HG02840 (cell line): ENCODE results near the gene ADGRA1.
"Not testable (repeated sequence)": the region's sequence is repeated elsewhere in the genome, so short reads cannot be mapped to it uniquely, and the experiment has no call there.

Source experiments
- ATAC-seq: cut with Tn5 transposase; IDR thresholded peaks from one replicate; pipeline ENCODE4 v1.9.1; 2021; ENCODE audit warnings: mild to moderate bottlenecking, moderate library complexity, moderate number of reproducible peaks; ENCODE audit not compliant: unreplicated experiment, low FRiP score

ADGRA1 gene

GRCh38 chr10:133087679-133088178 lies at the start of gene ADGRA1:
ADGRA1 (plus strand) TSS chr10:133087924; CDS start chr10:133088910, 986 bp downstream.
- ATAC-seq = no peak

DNA sequence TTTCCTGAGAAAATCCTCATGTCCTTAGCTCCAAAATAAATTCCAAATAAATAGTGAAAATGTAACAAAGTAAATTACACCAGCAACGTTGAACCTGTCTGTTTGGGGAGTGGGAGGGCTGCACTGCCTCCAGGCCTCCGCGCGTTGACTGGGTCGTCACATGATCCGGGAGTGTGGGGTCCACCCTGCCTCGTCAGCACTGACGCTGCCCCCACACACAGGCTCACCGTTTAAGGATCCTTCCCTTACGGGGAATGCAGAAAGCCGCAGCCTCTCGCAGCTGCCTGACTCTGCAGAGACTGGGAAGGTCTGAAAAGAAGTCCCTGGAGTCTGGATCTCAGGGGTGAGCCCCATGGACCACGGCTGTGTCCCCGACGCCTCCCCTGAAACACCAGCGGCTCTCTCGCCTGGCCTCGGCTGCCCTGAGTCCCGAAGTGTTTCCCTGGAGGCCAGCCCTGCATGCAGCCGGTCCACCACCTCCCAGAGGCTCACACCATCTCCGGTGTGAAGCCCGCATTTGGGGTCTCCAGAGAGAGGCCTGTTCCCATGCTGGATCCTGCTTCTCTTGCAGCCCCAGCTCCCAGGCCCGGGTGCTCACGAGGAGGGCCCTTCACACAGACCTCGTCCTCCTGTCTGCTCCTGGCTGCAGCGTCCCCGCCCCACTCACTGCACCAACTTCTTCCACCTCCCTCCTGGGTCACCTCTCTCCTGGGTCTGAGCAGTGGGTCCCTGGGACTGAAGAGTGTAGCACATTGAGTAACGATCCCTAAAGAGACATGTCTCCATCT lies 49.5 kb upstream of the ADGRA1 start:
- no peak for ATAC-seq

DNA sequence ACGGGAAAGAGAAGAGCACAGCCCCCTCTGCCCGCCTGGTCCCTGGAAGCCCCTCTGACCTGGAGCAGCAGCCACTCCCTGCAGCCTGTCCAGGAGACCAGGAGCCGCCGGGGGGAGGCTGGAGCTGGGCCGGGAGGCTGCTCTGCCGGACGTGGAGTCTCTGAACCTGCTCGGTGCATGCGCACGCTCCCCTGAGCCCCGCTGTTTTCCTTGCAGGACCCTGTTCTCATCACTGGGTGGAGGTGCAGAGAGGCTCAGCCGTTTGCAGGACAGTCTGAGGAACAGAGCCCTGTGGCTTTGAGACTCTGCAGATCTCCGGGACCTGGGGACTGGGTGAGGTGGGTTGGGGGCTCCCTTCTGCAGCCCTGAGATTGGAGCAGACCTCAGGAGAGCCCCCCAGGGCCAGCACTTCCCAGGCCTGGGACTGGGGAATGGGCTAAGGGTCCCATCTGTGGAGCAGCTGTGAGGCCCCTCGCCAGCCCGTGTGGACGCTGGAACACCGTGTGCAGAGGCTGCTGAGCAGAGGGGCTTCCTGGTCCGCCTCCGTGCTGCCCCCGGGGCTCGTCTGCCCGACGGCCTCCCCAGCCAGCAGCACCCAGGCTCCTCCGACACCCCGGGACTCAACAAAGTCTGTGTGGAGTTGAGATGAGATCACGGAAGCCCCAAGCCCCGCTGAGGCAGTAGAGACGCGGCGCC lies 48.5 kb upstream of the ADGRA1 start:
- no peak for ATAC-seq

- ATAC-seq = no peak
Measured at GRCh38 chr10:133039803-133040165, 47.9 kb upstream of the ADGRA1 start.

DNA sequence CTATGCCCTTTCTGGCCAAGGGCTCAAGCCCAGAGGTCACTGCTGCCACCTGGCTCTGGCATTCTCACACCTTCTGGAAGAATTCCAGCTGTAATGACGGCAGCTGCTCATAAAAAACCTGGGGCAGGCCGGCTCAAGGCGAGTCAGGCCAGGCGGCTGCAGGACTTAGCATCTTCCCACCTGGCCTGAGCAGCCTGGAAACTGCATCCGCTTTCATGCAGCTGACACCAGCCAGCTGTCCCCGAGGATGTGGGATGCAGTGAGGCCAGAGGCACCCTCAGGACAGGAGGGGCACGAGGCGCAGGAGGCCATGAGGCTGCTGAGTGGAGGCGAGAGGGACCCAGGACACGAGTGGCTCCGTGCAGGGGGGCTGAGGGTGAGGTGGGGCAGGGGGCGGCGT lies 47.5 kb upstream of the ADGRA1 start:
- no peak for ATAC-seq

DNA sequence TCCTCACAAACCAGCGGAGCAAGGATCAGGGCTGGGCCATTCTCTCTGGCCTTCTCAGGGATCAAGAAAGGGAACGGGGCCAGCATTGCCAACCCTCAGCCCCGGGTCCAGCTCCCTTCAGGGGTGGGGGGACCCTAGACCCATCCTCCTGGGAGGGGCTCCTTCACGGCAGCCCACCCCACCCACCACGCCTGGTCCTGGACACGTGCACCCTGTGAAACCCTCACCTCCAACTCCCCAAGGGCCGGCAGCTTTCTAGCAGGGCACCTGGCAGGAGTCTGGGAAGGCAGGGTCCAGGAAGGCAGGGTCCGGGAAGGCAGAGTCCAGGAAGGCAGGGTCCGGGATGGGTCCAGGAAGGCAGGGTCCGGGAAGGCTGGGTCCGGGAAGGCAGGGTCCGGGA lies 46.6 kb upstream of the ADGRA1 start:
- no peak for ATAC-seq

GRCh38 chr10:133042061-133042460 lies 45.7 kb upstream of the ADGRA1 start:
- ATAC-seq = no peak

GRCh38 chr10:133042816-133043215 lies 44.9 kb upstream of the ADGRA1 start:
- ATAC-seq = no peak

DNA sequence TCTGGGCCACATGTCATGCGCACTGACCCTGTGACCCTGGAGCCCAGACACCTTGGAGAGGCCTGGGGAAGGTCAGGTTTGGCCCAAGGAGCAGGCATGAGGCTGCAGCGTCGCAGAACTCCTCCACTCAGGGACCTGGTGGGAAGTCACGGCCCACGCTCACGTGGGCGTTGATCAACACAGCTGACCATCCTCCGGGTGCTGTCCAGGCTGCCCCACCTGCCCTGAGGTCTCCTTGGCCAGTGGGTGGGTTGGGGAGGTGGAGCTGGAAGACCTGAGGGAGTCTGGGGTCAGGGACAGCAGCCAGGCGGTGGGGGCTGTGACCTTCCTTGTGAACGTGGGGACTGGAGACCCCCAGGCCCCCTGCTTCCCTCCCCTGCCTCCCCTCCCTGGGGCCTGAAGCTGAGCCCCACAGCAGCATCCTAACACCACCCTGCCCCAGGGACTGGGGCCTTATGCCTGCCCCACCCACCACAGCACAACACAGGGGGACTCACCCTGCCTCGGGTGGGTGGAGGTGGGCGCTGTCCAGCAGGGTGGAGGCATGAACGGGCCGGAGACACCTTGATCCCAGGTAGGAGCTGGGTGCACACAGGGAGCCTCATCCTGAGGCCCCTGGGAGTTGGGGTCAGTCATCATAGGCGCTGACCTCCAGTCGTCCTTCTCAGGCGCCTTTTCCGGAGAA lies 44.0 kb upstream of the ADGRA1 start:
- ATAC-seq = no peak

DNA sequence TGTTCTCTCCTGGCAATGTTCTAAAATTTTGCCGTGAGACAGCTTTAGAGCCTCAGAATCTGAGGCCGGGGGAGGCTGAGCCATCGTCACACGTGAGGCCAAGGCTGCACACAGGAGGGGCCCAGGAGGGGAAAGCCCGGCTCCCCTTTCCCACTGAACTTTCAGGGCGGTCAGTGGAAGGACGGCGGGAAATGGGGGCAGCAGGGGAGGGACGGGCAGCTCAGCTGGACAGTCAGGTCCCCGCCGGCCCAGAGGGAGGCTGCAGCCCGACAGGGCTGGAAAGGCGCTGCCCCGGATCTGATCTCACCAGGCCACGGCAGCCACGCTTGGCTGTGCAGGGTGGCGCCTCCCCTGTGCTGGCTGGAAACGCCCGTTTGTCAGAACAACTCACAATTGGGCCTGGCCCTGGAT lies 43.3 kb upstream of the ADGRA1 start:
- ATAC-seq = no peak

GRCh38 chr10:133045556-133046389 lies 42.0 kb upstream of the ADGRA1 start:
- no peak for ATAC-seq

GRCh38 chr10:133046390-133046765 lies 41.3 kb upstream of the ADGRA1 start:
- no peak for ATAC-seq

DNA sequence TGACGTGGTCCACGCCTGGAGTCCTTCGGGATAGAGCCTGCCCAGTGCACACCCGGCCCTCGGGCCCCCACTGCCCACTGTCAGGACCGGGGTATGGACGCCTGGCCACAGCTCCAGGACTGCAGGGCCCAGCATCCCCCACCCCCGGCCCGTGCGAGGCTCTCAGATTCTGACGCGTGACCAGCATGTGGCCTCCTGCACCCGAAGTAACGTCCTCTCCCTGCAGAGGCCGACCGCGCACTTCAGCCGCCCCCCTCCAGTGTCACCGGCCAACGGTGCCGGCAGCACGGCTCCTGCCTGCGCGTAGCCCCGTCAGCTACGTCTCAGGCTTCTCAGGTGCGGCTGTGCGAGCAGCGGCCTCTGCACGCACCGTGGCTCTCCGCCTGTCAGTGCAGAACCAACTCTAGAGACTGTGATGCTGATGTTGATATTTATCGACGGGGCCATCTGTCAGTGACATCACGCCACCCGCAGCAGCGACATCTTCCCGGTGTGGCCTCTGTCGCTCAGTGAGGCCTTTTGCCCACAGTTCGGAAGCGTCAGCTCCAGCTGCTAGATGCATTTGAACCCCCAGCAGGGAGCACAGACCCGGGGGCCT lies 40.1 kb upstream of the ADGRA1 start:
- no peak for ATAC-seq

DNA sequence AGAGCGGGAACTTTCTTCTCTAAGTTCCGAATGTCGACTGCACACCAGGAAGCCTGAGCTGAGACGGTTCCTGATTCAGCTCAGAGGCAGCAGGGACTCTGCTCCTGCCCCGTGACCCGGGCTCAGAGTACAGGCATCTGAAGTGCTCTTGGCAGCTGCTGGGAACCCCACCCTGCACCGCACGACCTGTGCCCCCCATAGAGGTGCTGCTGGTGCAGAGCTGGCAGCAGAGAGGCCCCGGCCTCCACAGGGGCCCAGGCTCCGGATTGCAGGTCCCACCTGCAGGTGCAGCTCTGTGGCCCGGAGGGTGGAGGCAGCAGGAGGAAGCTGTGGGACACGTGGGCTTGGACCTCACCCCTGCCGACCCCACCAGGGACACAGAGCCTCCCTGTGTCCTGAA lies 39.5 kb upstream of the ADGRA1 start:
- no peak for ATAC-seq

GRCh38 chr10:133048926-133049325 lies 38.8 kb upstream of the ADGRA1 start:
- ATAC-seq = no peak

DNA sequence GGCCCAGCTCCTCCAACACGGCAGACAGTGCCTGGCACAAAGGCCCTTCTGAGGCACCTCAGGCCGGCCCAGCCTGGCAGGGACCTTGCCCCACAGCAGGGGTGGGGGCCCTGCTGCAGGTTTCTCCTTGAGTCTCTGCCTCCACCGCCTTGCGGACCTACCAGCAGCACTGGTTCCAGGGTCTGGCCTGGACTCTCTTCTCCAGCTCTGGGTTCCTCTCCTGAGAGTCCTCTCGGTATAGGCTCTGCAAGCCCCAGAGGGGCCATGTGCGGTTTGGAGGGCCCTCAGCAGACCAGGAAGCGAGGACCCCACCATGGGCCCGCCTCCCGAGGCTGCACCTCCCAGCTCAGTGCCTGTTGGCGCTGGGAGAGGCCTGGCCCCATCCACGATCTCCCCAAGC lies 38.1 kb upstream of the ADGRA1 start:
- ATAC-seq = no peak

- no peak for ATAC-seq
Measured at GRCh38 chr10:133050371-133050770, 37.4 kb upstream of the ADGRA1 start.

GRCh38 chr10:133052076-133052475 lies 35.6 kb upstream of the ADGRA1 start:
- ATAC-seq = no peak

DNA sequence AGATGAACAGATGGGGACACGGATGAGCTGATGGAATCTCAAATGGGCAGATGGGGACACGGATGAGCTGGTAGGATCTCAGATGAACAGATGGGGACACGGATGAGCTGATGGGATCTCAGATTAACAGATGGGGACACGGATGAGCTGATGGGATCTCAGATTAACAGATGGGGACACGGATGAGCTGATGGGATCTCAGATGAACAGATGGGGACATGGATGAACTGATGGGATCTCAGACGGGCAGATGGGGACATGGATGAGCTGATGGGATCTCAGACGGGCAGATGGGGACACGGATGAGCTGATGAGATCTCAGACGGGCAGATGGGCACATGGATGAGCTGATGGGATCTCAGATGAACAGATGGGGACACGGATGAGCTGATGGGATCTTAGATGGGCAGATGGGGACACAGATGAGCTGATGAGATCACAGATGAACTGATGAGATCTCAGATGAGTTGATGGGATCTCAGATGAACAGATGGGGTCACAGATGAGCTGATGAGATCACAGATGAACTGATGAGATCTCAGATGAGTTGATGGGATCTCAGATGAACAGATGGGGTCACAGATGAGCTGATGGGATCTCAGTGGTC lies 34.1 kb upstream of the ADGRA1 start:
- ATAC-seq = not testable (repeated sequence)

- ATAC-seq = no peak
Measured at GRCh38 chr10:133055470-133055869, 32.3 kb upstream of the ADGRA1 start.
